T-helper 17 cell (primary cell): ENCODE measurements around the gene TBX5. TPM values are rescaled to one million over a fixed set of nuclear protein-coding genes. Genes with fewer than 3 reads are reported as not detected.

Experiments
- ATAC-seq: fragments of 150-1000 bp; cut with Tn5 transposase; 2 replicates; pipeline ENCODE4 v1.10.0; 2021; ENCODE audit warnings: mild to moderate bottlenecking, moderate library complexity
- DNase-seq, 3 donors: peaks; one replicate each; pipeline versions ENCODE4 v3.0.0 to v3.0.0-alpha.2; 2020 to 2021
- H3K9me3 ChIP-seq: one replicate; pipeline ENCODE4 v1.7.0; 2013; ENCODE audit warnings: low read length, mild to moderate bottlenecking; ENCODE audit not compliant: control insufficient read depth, poor library complexity, severe bottlenecking
- H3K27ac Mint-ChIP-seq: one replicate; pipeline ENCODE4 v1.8.0; 2022; ENCODE audit warnings: mild to moderate bottlenecking, moderate library complexity, mixed read lengths
- H3K27me3 Mint-ChIP-seq: one replicate; pipeline ENCODE4 v1.8.0; 2022; ENCODE audit warnings: mixed read lengths
- H3K36me3 Mint-ChIP-seq: one replicate; pipeline ENCODE4 v1.8.0; 2022; ENCODE audit warnings: low read depth, mixed read lengths
- H3K4me1 Mint-ChIP-seq: one replicate; pipeline ENCODE4 v1.8.0; 2022; ENCODE audit warnings: mild to moderate bottlenecking, mixed read lengths
- H3K4me3 Mint-ChIP-seq: one replicate; pipeline ENCODE4 v1.8.0; 2022; ENCODE audit warnings: mild to moderate bottlenecking, moderate library complexity, mixed read lengths
- total RNA-seq, 4 donors: library from RNA in 2 of 4; stranded (reverse) in 2 of 4; gene quantifications; one replicate each; pipeline ENCODE4 v1.2.3 and lab custom pipeline; 2022 to 2026

TBX5 gene
- total RNA-seq, 2 donors from 2014 or later, result not detected

DNA sequence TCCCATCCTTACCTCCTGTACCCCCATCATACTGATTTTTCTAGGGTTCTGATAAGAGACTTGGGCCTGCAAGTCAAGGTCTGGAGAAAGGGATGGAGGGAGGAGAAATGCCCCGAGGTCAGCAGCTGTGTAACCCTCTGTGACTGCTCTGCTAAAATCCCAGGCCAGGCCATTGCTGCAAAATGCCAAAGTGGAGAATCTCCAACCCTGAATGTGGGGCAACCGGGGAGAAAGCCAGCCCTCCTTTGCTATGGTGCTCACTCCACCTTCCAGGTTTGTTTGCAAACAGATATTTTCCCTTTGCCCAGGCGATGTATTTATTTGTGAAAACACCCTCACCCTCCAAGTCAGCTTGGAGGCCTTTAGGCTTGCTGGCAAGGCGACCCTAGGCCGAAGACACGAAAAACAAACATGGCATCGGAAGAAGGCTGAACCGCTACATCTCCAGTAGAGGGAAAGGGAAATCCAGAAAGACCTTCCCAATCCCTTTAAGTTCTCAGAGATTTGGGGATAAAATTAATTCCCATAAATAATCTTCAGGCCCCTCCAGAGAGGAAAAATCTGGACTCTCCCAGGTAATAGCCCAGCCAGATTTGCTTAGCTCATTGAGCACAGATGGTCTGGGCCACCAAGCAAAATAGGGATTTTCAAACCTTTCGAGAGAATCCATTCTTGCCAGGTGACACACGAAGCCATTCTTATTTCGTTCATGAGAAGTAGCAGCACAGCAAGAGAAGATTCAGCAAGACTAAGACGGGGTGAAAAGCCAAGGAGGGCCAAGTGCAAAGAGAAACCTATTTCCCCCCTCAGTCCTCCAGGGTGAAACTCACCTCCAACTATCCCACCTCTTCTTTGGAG lies 1.3 kb upstream of the TBX5 start:
- DNase-seq, result no peak
- Mint-ChIP-seq H3K36me3 (peaks cover 11% of the 10 kb centered on the region), H3K27me3 (peaks cover 99% of the 10 kb centered on the region), H3K27ac (no peak overlapping the region), H3K4me3 (no peak overlapping the region), H3K4me1 (peaks cover 10% of the 10 kb centered on the region)
- no peak for ATAC-seq
- no peaks in the 10 kb centered on the region for H3K9me3 ChIP-seq

DNA sequence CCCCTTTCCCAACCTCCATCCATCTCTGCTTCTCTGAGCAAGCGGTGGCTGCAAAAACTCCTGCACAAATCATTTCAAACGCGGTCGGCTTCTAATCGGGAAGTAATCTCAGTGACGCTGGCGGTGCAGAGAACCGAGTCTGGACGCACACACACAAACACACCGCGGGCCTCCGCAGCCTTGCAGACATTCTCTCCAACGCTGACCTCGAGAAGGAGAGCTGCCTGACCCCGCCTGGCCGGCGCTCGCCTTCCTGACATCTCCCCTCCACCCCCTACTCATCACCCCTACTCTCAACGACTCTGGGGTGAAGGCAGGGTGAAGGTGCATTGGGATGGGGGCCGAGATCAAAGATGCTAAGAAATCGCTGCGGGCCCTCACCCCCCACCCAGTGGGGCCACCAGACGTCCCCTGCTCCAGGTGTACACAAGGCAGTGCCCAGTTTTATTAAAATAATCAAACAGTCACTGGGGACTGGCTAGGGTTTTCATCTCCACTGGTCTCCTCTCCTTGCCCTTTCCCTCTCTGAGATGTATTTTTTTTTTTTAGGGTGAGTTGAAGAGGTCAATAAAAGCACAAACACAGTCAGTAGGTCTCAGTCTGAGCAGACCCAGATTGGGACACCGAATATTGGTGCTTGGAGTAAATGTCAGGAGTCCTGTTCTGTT lies 506 bp upstream of the TBX5 start:
- H3K4me1 Mint-ChIP-seq, result peaks cover 10% of the 10 kb centered on the region
- H3K27me3 Mint-ChIP-seq, result peaks cover 99% of the 10 kb centered on the region
- no peak overlapping the region for H3K27ac Mint-ChIP-seq
- ATAC-seq (no peak), DNase-seq (no peak)
- no peak overlapping the region for H3K4me3 Mint-ChIP-seq
- peaks cover 11% of the 10 kb centered on the region for H3K36me3 Mint-ChIP-seq
- H3K9me3 ChIP-seq, result no peaks in the 10 kb centered on the region

DNA sequence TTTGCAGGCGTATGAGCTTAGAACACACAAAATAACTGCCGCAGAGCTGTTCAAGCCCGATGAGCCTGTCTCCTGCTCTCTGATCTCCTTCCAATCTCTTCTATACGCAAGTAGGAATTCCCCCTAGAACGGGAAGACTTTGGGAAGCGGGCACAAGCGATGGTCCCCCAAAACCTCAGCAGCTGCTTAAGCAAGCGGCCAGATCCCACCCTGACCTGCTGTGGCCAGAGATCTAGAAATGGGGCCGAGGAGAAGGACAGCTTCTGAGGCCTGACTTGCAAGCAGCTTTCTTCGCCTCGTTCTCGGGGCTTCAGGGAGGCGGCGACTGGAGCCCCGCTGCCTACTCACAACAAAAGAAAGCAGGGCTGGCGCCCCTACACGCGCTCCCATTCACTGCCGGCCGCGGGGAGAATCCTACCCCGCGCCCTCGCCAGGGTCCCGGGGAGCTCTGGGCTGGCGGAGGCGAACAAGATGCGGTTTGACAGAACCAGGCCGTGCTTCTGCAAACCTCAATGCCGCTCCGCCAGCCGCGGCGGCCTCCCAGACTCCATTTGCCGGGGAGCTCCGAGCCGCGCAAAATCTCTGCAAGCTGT lies 922 bp downstream of the TBX5 start:
- ATAC-seq (no peak), DNase-seq (no peak)
- H3K9me3 ChIP-seq, result no peaks in the 10 kb centered on the region
- peaks cover 10% of the 10 kb centered on the region for H3K4me1 Mint-ChIP-seq
- H3K27ac Mint-ChIP-seq, result no peak overlapping the region
- H3K36me3 Mint-ChIP-seq, result peaks cover 7% of the 10 kb centered on the region
- H3K4me3 Mint-ChIP-seq, result no peak overlapping the region
- H3K27me3 Mint-ChIP-seq, result peaks cover 93% of the 10 kb centered on the region

DNA sequence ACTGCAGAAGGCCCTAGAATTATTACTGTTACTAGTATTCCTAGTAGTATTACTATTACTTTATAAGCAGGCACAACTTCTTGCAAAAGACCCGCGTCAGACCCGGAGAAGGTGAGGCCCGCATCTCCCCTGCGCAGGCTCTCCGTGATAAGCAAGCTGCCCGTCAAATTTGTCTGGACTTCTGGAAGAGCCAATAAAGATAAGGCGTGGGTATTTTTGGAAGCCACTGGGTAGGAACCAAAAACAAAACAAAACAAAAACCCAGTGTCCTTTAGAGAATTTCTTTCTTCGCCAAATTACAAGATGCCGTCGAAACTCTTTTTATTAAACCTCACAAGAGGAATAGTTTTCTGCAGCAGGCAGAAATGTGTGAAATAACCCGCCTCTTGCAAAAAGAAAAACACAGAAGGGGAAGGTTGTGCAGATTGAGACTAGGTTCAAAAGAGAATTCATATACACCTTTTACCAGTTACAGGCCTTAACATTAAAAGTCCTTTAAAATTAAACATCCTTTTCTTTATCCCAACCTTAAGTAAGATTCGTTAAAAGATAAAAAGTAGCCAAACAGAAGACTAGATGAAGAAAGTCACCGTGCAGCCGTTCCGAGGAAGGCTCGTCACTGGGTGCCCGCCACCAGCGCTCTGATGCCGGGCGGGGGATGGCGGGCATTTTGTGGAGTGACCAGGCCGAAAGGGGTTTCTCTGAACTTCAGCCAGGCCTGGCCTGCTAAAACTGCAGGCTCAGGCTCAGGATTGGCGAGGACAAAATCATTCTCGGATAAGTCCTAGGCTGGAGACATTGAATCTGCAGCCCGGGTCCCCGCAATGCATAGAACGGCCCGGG lies 1.6 kb downstream of the TBX5 start:
- Mint-ChIP-seq H3K27me3 (peaks cover 93% of the 10 kb centered on the region), H3K4me3 (no peak overlapping the region), H3K4me1 (peaks cover 8% of the 10 kb centered on the region), H3K36me3 (peaks cover 7% of the 10 kb centered on the region), H3K27ac (no peak overlapping the region)
- DNase-seq, result no peak
- ATAC-seq, result no peak
- no peaks in the 10 kb centered on the region for H3K9me3 ChIP-seq

- Mint-ChIP-seq H3K4me3 (no peak overlapping the region), H3K4me1 (peaks cover 7% of the 10 kb centered on the region), H3K27ac (no peak overlapping the region), H3K36me3 (peaks cover 6% of the 10 kb centered on the region), H3K27me3 (peaks cover 93% of the 10 kb centered on the region)
- H3K9me3 ChIP-seq, result no peaks in the 10 kb centered on the region
- no peak for ATAC-seq
- DNase-seq, result no peak
These were observed 2.3 kb downstream of the TBX5 start for GRCh38 chr12:114403690-114404066.

DNA sequence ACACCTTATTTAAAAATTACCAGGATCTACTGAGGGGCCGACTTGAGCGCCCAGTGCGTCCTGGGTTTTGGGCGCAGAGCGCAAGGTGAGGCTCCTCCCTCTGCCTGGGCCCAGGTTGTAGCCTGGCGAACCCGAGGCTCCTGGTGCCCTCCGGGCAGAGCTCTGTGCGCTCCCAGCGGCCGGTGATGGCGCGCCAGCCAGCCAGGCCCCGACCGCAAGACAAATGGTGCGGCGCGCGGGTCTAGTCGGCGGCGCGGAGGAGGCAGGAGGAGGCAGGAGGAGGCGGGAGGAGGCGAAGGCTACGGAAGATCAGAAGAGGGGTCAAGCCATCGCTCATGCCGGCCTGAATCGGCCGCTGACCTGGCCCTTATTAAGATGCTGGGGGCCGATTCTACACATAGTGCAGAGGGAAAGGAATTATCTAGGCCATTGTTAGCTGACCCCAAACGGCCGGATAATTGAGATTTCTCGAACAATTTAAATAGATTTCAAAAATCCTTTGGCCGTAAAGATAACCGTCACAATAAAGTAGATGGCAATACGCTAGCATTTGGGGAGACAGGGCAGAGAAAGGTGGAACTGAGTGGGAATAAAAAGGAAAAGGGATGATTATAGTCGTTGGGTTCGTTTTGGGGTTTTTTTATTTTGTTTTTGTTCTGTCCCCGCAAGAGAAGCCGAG lies 2.8 kb downstream of the TBX5 start:
- peaks cover 6% of the 10 kb centered on the region for H3K4me1 Mint-ChIP-seq
- H3K36me3 Mint-ChIP-seq, result peaks cover 7% of the 10 kb centered on the region
- peaks cover 93% of the 10 kb centered on the region for H3K27me3 Mint-ChIP-seq
- no peak overlapping the region for H3K4me3 Mint-ChIP-seq
- H3K9me3 ChIP-seq, result no peaks in the 10 kb centered on the region
- no peak for DNase-seq
- H3K27ac Mint-ChIP-seq, result no peak overlapping the region
- no peak for ATAC-seq

DNA sequence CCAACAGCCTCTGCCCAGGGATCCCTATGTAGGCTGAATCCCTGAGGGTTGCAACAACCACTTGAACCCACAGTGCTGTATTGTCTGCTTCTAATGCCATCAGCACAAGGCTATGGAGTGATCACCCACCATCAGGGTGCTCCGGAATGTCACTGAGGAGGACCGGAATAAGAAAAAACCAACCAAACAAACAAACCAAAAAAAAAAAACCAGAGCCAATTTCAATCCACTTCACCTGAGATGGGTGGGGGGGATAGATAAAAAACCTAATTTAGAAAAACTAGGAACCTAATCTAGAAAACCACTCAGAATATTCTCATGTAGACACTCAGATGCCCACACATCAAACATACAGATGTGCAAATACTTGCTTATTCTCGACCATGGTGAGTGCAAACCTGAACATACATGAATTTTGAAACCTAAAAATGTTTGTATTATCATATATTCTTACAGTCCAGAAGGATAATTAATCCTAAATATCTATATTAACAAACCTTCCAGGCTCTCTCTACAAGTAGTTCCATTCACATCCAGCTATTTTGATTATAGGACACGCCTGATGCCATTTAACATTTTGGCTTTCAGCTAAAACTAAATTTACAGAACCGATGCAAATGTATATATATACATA lies 3.7 kb downstream of the TBX5 start:
- peaks cover 9% of the 10 kb centered on the region for H3K36me3 Mint-ChIP-seq
- H3K4me3 Mint-ChIP-seq, result no peak overlapping the region
- DNase-seq, result no peak
- H3K9me3 ChIP-seq, result no peaks in the 10 kb centered on the region
- peaks cover 92% of the 10 kb centered on the region for H3K27me3 Mint-ChIP-seq
- no peak overlapping the region for H3K27ac Mint-ChIP-seq
- no peak for ATAC-seq
- peaks cover 4% of the 10 kb centered on the region for H3K4me1 Mint-ChIP-seq

- Mint-ChIP-seq H3K4me1 (peaks cover 4% of the 10 kb centered on the region), H3K27ac (no peak overlapping the region), H3K4me3 (no peak overlapping the region)
These were observed 4.4 kb downstream of the TBX5 start for GRCh38 chr12:114401328-114402083.

GRCh38 chr12:114400925-114401324 lies 5.0 kb downstream of the TBX5 start:
- Mint-ChIP-seq H3K36me3 (peaks cover 5% of the 10 kb centered on the region), H3K4me3 (no peak overlapping the region)

More at GRCh38 chr12:114401328-114402083, 4.4 kb downstream of the TBX5 start:
- no peaks in the 10 kb centered on the region for H3K9me3 ChIP-seq
- Mint-ChIP-seq H3K36me3 (peaks cover 8% of the 10 kb centered on the region), H3K27me3 (peaks cover 92% of the 10 kb centered on the region)
- ATAC-seq (no peak), DNase-seq (no peak)

DNA sequence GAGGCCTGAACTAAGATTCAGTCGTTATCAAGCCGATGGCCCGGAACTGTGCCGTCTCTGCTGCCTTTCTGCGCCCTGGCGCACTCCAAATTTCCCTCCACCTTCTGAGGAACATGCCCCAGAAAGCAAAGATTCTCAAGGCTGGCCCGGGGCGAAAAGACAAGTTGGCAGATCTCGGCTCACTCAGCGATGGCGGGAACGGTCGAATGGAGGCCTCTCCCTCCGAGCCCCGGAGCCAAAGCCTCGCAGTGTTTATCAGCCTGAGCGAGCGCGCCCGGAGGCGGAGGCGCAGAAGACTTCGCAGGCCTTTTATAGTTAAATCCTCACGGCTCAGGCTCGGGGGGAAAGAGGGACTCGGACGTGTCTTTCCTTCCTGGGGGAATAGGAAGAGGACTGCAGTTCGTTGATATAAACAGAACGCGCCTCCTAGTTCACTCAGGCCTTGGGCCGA lies 5.6 kb downstream of the TBX5 start:
- no peak overlapping the region for H3K4me3 Mint-ChIP-seq
- peaks cover 4% of the 10 kb centered on the region for H3K4me1 Mint-ChIP-seq
- no peaks in the 10 kb centered on the region for H3K9me3 ChIP-seq
- H3K36me3 Mint-ChIP-seq, result peaks cover 5% of the 10 kb centered on the region
- no peak overlapping the region for H3K27ac Mint-ChIP-seq
- H3K27me3 Mint-ChIP-seq, result peaks cover 88% of the 10 kb centered on the region
- DNase-seq, result no peak
- ATAC-seq, result no peak

More at GRCh38 chr12:114400925-114401324, 5.0 kb downstream of the TBX5 start:
- H3K27ac Mint-ChIP-seq, result no peak overlapping the region
- no peaks in the 10 kb centered on the region for H3K9me3 ChIP-seq
- H3K27me3 Mint-ChIP-seq, result peaks cover 88% of the 10 kb centered on the region
- DNase-seq, result no peak
- peaks cover 4% of the 10 kb centered on the region for H3K4me1 Mint-ChIP-seq
- no peak for ATAC-seq

- H3K27me3 Mint-ChIP-seq, result peaks cover 88% of the 10 kb centered on the region
- ATAC-seq (no peak), DNase-seq (no peak)
- H3K4me1 Mint-ChIP-seq, result peaks cover 4% of the 10 kb centered on the region
- H3K36me3 Mint-ChIP-seq, result peaks cover 5% of the 10 kb centered on the region
- no peak overlapping the region for H3K27ac Mint-ChIP-seq
- H3K9me3 ChIP-seq, result no peaks in the 10 kb centered on the region
- H3K4me3 Mint-ChIP-seq, result no peak overlapping the region
These were observed 6.2 kb downstream of the TBX5 start for GRCh38 chr12:114399664-114400211.
